Thoracic aorta (tissue), 2 donors: ENCODE measurements around the gene BRSK1. TPM values are rescaled to one million over a fixed set of nuclear protein-coding genes. Genes with fewer than 3 reads are reported as not detected.

Experiments
- ATAC-seq: fragments of 150-250 bp; one replicate; pipeline ENCODE4 v1.8.0; 2017; ENCODE audit warnings: low read depth; ENCODE audit not compliant: insufficient number of reproducible peaks, low FRiP score
- DNase-seq: peaks from one replicate; pipeline ENCODE4 v3.0.0-alpha.2; 2020; ENCODE audit warnings: low spot score
- H3K27ac ChIP-seq, 2 donors: fragments of 200-600 bp; sonication (generic); 1 replicate in 1 of 2; 2 replicates in 1 of 2; pipeline ENCODE4 v1.5.1; 2016; ENCODE audit warnings: mild to moderate bottlenecking in 2 of 2, moderate library complexity in 2 of 2
- H3K27me3 ChIP-seq: fragments of 200-600 bp; sonication (generic); replicated peaks from 2 replicates; pipeline ENCODE4 v1.6.0; 2016; ENCODE audit warnings: mild to moderate bottlenecking; ENCODE audit not compliant: insufficient read depth
- H3K36me3 ChIP-seq: fragments of 200-600 bp; sonication (generic); one replicate; pipeline ENCODE4 v1.5.1; 2016
- H3K4me1 ChIP-seq, 2 donors: fragments of 200-600 bp; sonication (generic); 1 replicate in 1 of 2; 2 replicates in 1 of 2; pipeline versions ENCODE4 v1.5.1 to v1.6.0; 2016; ENCODE audit warnings: low read depth in 2 of 2, mild to moderate bottlenecking in 1 of 2; ENCODE audit not compliant: control insufficient read depth in 1 of 2
- H3K4me3 ChIP-seq: fragments of 200-600 bp; sonication (generic); 2 replicates; pipeline ENCODE4 v1.5.1; 2016; ENCODE audit warnings: mild to moderate bottlenecking
- H3K9me3 ChIP-seq: fragments of 200-600 bp; sonication (generic); 2 replicates; pipeline ENCODE4 v1.5.1; 2016
- CTCF ChIP-seq: fragments of 200-600 bp; sonication (generic); IDR thresholded peaks from one replicate; pipeline ENCODE4 v1.5.1; 2019; ENCODE audit warnings: antibody characterized with exemption
- total RNA-seq, 2 donors: library from RNA; depleted of rRNA; stranded (reverse); fragments of >200 nt; gene quantifications; one replicate each; pipeline versions ENCODE4 v1.1.0 to v1.2.3, GENCODE V29; 2016

BRSK1 gene
- total RNA-seq, 2 donors from 2014 or later = 10.8 to 16.7 TPM

- peak overlapping the region; percentile 62 to 88 for H3K27ac ChIP-seq
- no peak for TF ChIP-seq CTCF
- DNase-seq (no peak), ATAC-seq (no peak)
- peaks cover under 1% of the 10 kb centered on the region for H3K36me3 ChIP-seq
- H3K4me1 ChIP-seq = peaks cover 38 to 51% of the 10 kb centered on the region in 2 donors
- no peaks in the 10 kb centered on the region for H3K27me3 ChIP-seq
- no peaks in the 10 kb centered on the region for H3K9me3 ChIP-seq
- H3K4me3 ChIP-seq = peak overlapping the region; percentile 94
These were observed 25.3 kb upstream of the BRSK1 start for GRCh38 chr19:55258476-55258827.

GRCh38 chr19:55258828-55259539 lies 24.8 kb upstream of the BRSK1 start, which contains the start of gene PPP6R1:
PPP6R1 (minus strand) TSS chr19:55259017; CDS start chr19:55247103, 11,914 bp downstream.
- H3K27ac ChIP-seq = peak within 1 kb of the TSS; percentile 88 to 93
- DNase-seq (peak; percentile 82), ATAC-seq (peak; percentile 99)
- no peaks in the 10 kb centered on the region for H3K27me3 ChIP-seq
- peak within 1 kb of the TSS; percentile 94 for H3K4me3 ChIP-seq
- TF ChIP-seq CTCF = no peak
- H3K36me3 ChIP-seq = no peaks in the 10 kb centered on the region
- no peaks in the 10 kb centered on the region for H3K9me3 ChIP-seq
- peaks cover 36 to 47% of the 10 kb centered on the region in 2 donors for H3K4me1 ChIP-seq

GRCh38 chr19:55259540-55260210 lies 24.1 kb upstream of the BRSK1 start:
- H3K4me3 ChIP-seq = peak overlapping the region; percentile 94
- no peaks in the 10 kb centered on the region for H3K9me3 ChIP-seq
- H3K36me3 ChIP-seq = no peaks in the 10 kb centered on the region
- no peak for TF ChIP-seq CTCF
- peaks cover 33 to 41% of the 10 kb centered on the region in 2 donors for H3K4me1 ChIP-seq
- H3K27ac ChIP-seq = peak overlapping the region; percentile 88 to 93
- DNase-seq = no peak
- ATAC-seq = no peak
- no peaks in the 10 kb centered on the region for H3K27me3 ChIP-seq

GRCh38 chr19:55261671-55262126 lies 22.1 kb upstream of the BRSK1 start:
- no peak overlapping the region for H3K27ac ChIP-seq
- H3K4me3 ChIP-seq = no peak overlapping the region
- peaks cover 14 to 21% of the 10 kb centered on the region in 2 donors for H3K4me1 ChIP-seq
- H3K36me3 ChIP-seq = peaks cover 6% of the 10 kb centered on the region
- no peaks in the 10 kb centered on the region for H3K9me3 ChIP-seq
- ATAC-seq (no peak), DNase-seq (no peak)
- H3K27me3 ChIP-seq = no peaks in the 10 kb centered on the region
- TF ChIP-seq CTCF = no peak

- Histone ChIP-seq H3K4me3 (no peak overlapping the region), H3K4me1 (peaks cover 8 to 14% of the 10 kb centered on the region in 2 donors), H3K9me3 (no peaks in the 10 kb centered on the region), H3K27me3 (no peaks in the 10 kb centered on the region), H3K36me3 (peaks cover 6% of the 10 kb centered on the region), H3K27ac (no peak overlapping the region)
- ATAC-seq = no peak
- DNase-seq = no peak
- no peak for TF ChIP-seq CTCF
These were observed 21.4 kb upstream of the BRSK1 start for GRCh38 chr19:55262359-55262758.
